WTC11 (cell line): ENCODE results near the gene NELL1. TPM values are rescaled to one million over a fixed set of nuclear protein-coding genes. Genes with fewer than 3 reads are reported as not detected.

Experiments
- ATAC-seq: fragments of 200-7000 bp; cut with Tn5 transposase; 2 replicates; pipeline ENCODE4 v1.10.0; 2021; ENCODE audit warnings: mild to moderate bottlenecking, moderate library complexity
- CTCF ChIA-PET: fragments of 300-600 bp; sonication (Branson Sonifier 250); formaldehyde crosslinking; loops from one replicate; lab custom pipeline; 2021; ENCODE audit warnings: antibody characterized with exemption; lab: Charles Lee
- POLR2A ChIA-PET: fragments of 350-600 bp; sonication (Branson Sonifier 250); formaldehyde crosslinking; loops from one replicate; lab custom pipeline; 2021; ENCODE audit warnings: antibody characterized with exemption; lab: Charles Lee
- DNase-seq: peaks from one replicate; pipeline ENCODE4 v3.0.0; 2021; ENCODE audit warnings: low spot score
- H3K27ac Mint-ChIP-seq: 2 replicates; pipeline ENCODE4 v1.8.0; 2021; ENCODE audit warnings: mixed read lengths
- H3K27me3 Mint-ChIP-seq: 2 replicates; pipeline ENCODE4 v1.8.0; 2021; ENCODE audit warnings: low read depth, mild to moderate bottlenecking, moderate library complexity, mixed read lengths
- H3K36me3 Mint-ChIP-seq: 2 replicates; pipeline ENCODE4 v1.8.0; 2021; ENCODE audit warnings: mixed read lengths
- H3K4me1 Mint-ChIP-seq: 2 replicates; pipeline ENCODE4 v1.8.0; 2022; ENCODE audit warnings: mixed read lengths
- H3K4me3 Mint-ChIP-seq: 2 replicates; pipeline ENCODE4 v1.8.0; 2021; ENCODE audit warnings: mild to moderate bottlenecking, moderate library complexity, mixed read lengths
- H3K9me3 Mint-ChIP-seq: 2 replicates; pipeline ENCODE4 v1.8.0; 2021; ENCODE audit warnings: mixed read lengths
- CREB1 ChIP-seq: sonication (generic); formaldehyde crosslinking; IDR thresholded peaks from 2 replicates; pipeline ENCODE4 v1.8.0; 2023; ENCODE audit warnings: mild to moderate bottlenecking, missing genetic modification reagents
- ERG ChIP-seq: fragments of 250-450 bp; sonication (Bioruptor Pico); IDR thresholded peaks from 2 replicates; pipeline ENCODE4 v1.8.0; 2021; ENCODE audit warnings: mild to moderate bottlenecking
- ESRRA ChIP-seq: sonication (generic); formaldehyde crosslinking; IDR thresholded peaks from 2 replicates; pipeline ENCODE4 v1.8.1; 2022; ENCODE audit warnings: mild to moderate bottlenecking, missing genetic modification reagents, borderline replicate concordance
- FOXK1 ChIP-seq: sonication (generic); formaldehyde crosslinking; IDR thresholded peaks from 2 replicates; pipeline ENCODE4 v1.8.0; 2022; ENCODE audit warnings: mild to moderate bottlenecking, moderate library complexity, missing genetic modification reagents
- HMGA2 ChIP-seq: fragments of 250-450 bp; sonication (Bioruptor Pico); IDR thresholded peaks from 2 replicates; pipeline ENCODE4 v1.4.0; 2021; ENCODE audit warnings: mild to moderate bottlenecking, moderate library complexity
- MXD4 ChIP-seq: fragments of 250-450 bp; sonication (Bioruptor Pico); IDR thresholded peaks from 2 replicates; pipeline ENCODE4 v1.8.0; 2021; ENCODE audit warnings: mild to moderate bottlenecking, moderate library complexity, borderline replicate concordance
- PREB ChIP-seq: sonication (generic); formaldehyde crosslinking; IDR thresholded peaks from 2 replicates; pipeline ENCODE4 v1.8.1; 2022; ENCODE audit warnings: mild to moderate bottlenecking, missing genetic modification reagents, moderate library complexity, borderline replicate concordance
- RELA ChIP-seq: sonication (generic); formaldehyde crosslinking; IDR thresholded peaks from 2 replicates; pipeline ENCODE4 v1.8.1; 2022; ENCODE audit warnings: missing genetic modification reagents, mild to moderate bottlenecking, borderline replicate concordance
- RORB ChIP-seq: fragments of 250-450 bp; sonication (Bioruptor Pico); IDR thresholded peaks from 2 replicates; pipeline ENCODE4 v1.9.0; 2021; ENCODE audit warnings: mild to moderate bottlenecking
- TCF7 ChIP-seq: sonication (generic); formaldehyde crosslinking; IDR thresholded peaks from 2 replicates; pipeline ENCODE4 v1.8.0; 2022; ENCODE audit warnings: mild to moderate bottlenecking, low read depth, missing genetic modification reagents, moderate library complexity
- TEAD4 ChIP-seq: sonication (generic); formaldehyde crosslinking; IDR thresholded peaks from 2 replicates; pipeline ENCODE4 v1.8.0; 2022; ENCODE audit warnings: mild to moderate bottlenecking, missing genetic modification reagents
- ZNF263 ChIP-seq: sonication (generic); formaldehyde crosslinking; IDR thresholded peaks from 2 replicates; pipeline ENCODE4 v1.8.1; 2022; ENCODE audit warnings: low read depth, mild to moderate bottlenecking, moderate library complexity, missing genetic modification reagents
- ZNF396 ChIP-seq: fragments of 250-450 bp; sonication (Bioruptor Pico); IDR thresholded peaks from 2 replicates; pipeline ENCODE4 v1.8.0; 2021; ENCODE audit warnings: mild to moderate bottlenecking, moderate library complexity, borderline replicate concordance
- ZNF416 ChIP-seq: fragments of 250-450 bp; sonication (Bioruptor Pico); IDR thresholded peaks from 2 replicates; pipeline ENCODE4 v1.9.0; 2021; ENCODE audit warnings: mild to moderate bottlenecking, inconsistent platforms
- ZNF423 ChIP-seq: fragments of 250-450 bp; sonication (Bioruptor Pico); IDR thresholded peaks from 2 replicates; pipeline ENCODE4 v2.1.2; 2022; ENCODE audit warnings: mild to moderate bottlenecking, moderate library complexity
- total RNA-seq: library from RNA; stranded (reverse); gene quantifications from 3 replicates; pipeline ENCODE4 v1.2.3, GENCODE V29; 2021
- TF ChIP-seq, protein P1 (sequence below): fragments of 250-450 bp; sonication (Bioruptor Pico); IDR thresholded peaks from 2 replicates; pipeline ENCODE4 v1.9.0; 2021; ENCODE audit warnings: mild to moderate bottlenecking
- TF ChIP-seq, protein P2 (sequence below): sonication (generic); formaldehyde crosslinking; conservative IDR thresholded peaks from 2 replicates; pipeline ENCODE4 v1.8.1; 2023; ENCODE audit warnings: mild to moderate bottlenecking, low read depth, missing genetic modification reagents, moderate library complexity
- TF ChIP-seq, protein P3 (sequence below): sonication (generic); formaldehyde crosslinking; IDR thresholded peaks from 2 replicates; pipeline ENCODE4 v1.8.1; 2023; ENCODE audit warnings: mild to moderate bottlenecking, missing genetic modification reagents
- TF ChIP-seq, protein P4 (sequence below): sonication (generic); formaldehyde crosslinking; IDR thresholded peaks from 2 replicates; pipeline ENCODE4 v1.8.1; 2022; ENCODE audit warnings: mild to moderate bottlenecking, moderate library complexity, missing genetic modification reagents
- TF ChIP-seq, protein P5 (sequence below): fragments of 250-450 bp; sonication (Bioruptor Pico); conservative IDR thresholded peaks from 2 replicates; pipeline ENCODE4 v1.9.0; 2021; ENCODE audit warnings: mild to moderate bottlenecking
- TF ChIP-seq, protein P6 (sequence below): sonication (generic); formaldehyde crosslinking; conservative IDR thresholded peaks from 2 replicates; pipeline ENCODE4 v1.8.1; 2022; ENCODE audit warnings: mild to moderate bottlenecking, missing genetic modification reagents

NELL1 gene
- total RNA-seq, 1 experiment from 2014 or later, result 1.8 TPM

DNA sequence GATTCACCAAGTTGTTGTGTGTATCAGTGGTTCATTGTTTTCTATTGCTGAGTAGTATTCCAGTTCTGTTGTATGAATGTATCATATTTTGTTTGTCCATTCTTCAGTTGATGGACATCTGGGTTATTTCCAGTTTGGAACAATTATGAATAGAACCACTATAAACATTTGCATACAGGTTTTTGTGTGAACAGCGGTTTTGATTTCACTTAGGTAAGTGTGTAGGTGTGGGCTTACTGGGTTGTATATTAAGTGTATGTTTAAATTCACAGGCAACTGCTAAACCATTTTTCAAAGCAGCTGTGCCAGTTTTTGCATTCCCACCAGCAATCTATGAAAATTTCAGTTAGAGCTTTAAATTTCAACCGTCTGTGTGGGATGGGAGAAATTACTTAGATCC, 217.8 kb downstream of the NELL1 start:
- no peak for DNase-seq
- Mint-ChIP-seq H3K9me3 (0 out of 2 replicates have a peak, but pooled peaks cover 2% of the 10 kb centered on the region), H3K4me1 (peaks cover 24% of the 10 kb centered on the region), H3K27ac (no peak overlapping the region), H3K27me3 (no peaks in the 10 kb centered on the region; the same call in 1 of the 2 replicates), H3K4me3 (no peak overlapping the region), H3K36me3 (no peaks in the 10 kb centered on the region; the same call in 1 of the 2 replicates)
- POLR2A ChIA-PET, result no interaction called here
- ATAC-seq, result no peak
- TF ChIP-seq ERG (CRISPR knock-in tag) (no peak), TCF7 (CRISPR knock-in tag) (no peak), RORB (CRISPR knock-in tag) (no peak)
- TF ChIP-seq, protein P1, sequence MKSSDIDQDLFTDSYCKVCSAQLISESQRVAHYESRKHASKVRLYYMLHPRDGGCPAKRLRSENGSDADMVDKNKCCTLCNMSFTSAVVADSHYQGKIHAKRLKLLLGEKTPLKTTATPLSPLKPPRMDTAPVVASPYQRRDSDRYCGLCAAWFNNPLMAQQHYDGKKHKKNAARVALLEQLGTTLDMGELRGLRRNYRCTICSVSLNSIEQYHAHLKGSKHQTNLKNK (CRISPR knock-in tag), result no peak
- CTCF ChIA-PET, result no interaction called here

DNA sequence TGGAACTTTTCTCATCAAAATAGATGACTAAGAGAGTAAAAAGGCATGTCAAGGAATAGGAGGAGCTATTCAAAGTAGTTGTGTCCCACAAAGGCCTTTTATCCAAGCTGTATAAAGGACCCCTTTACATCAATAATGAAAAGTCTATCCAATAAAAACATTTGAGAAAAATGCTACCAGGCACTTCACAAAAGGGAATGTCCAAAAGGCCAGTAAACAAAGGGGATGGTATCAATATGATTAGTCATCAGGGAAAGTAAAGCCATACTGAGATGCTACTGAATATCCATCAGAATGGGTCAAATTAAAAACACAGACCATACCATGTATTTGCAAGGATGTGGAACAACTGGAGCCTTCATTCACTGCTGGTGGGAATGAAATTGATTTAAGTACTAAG, 224.9 kb downstream of the NELL1 start:
- ATAC-seq (no peak), DNase-seq (no peak)
- no peaks in the 10 kb centered on the region for H3K27me3 Mint-ChIP-seq
- H3K36me3 Mint-ChIP-seq, result peaks cover 2% of the 10 kb centered on the region
- ChIA-PET POLR2A (no interaction called here), CTCF (interaction anchor here (0.6 kb wide), 1 partner anchor 126 kb away, joined by 3 read pairs; no protein-coding TSS in a partner anchor)
- peaks cover 19% of the 10 kb centered on the region for H3K9me3 Mint-ChIP-seq
- no peaks in the 10 kb centered on the region for H3K4me1 Mint-ChIP-seq
- no peak overlapping the region for H3K27ac Mint-ChIP-seq
- no peak overlapping the region for H3K4me3 Mint-ChIP-seq
- TF ChIP-seq HMGA2 (CRISPR knock-in tag) (no peak), MXD4 (no peak), FOXK1 (CRISPR knock-in tag) (no peak), CREB1 (CRISPR knock-in tag) (no peak), TEAD4 (CRISPR knock-in tag) (no peak), ZNF416 (CRISPR knock-in tag) (no peak), ZNF423 (CRISPR knock-in tag) (no peak), ZNF396 (CRISPR knock-in tag) (no peak), ESRRA (CRISPR knock-in tag) (no peak), ZNF263 (no peak), PREB (CRISPR knock-in tag) (no peak), RELA (CRISPR knock-in tag) (no peak)
- TF ChIP-seq, protein P1 (CRISPR knock-in tag), result no peak
- TF ChIP-seq, protein P2, sequence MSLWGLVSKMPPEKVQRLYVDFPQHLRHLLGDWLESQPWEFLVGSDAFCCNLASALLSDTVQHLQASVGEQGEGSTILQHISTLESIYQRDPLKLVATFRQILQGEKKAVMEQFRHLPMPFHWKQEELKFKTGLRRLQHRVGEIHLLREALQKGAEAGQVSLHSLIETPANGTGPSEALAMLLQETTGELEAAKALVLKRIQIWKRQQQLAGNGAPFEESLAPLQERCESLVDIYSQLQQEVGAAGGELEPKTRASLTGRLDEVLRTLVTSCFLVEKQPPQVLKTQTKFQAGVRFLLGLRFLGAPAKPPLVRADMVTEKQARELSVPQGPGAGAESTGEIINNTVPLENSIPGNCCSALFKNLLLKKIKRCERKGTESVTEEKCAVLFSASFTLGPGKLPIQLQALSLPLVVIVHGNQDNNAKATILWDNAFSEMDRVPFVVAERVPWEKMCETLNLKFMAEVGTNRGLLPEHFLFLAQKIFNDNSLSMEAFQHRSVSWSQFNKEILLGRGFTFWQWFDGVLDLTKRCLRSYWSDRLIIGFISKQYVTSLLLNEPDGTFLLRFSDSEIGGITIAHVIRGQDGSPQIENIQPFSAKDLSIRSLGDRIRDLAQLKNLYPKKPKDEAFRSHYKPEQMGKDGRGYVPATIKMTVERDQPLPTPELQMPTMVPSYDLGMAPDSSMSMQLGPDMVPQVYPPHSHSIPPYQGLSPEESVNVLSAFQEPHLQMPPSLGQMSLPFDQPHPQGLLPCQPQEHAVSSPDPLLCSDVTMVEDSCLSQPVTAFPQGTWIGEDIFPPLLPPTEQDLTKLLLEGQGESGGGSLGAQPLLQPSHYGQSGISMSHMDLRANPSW (CRISPR knock-in tag), result no peak
- TF ChIP-seq, protein P3, sequence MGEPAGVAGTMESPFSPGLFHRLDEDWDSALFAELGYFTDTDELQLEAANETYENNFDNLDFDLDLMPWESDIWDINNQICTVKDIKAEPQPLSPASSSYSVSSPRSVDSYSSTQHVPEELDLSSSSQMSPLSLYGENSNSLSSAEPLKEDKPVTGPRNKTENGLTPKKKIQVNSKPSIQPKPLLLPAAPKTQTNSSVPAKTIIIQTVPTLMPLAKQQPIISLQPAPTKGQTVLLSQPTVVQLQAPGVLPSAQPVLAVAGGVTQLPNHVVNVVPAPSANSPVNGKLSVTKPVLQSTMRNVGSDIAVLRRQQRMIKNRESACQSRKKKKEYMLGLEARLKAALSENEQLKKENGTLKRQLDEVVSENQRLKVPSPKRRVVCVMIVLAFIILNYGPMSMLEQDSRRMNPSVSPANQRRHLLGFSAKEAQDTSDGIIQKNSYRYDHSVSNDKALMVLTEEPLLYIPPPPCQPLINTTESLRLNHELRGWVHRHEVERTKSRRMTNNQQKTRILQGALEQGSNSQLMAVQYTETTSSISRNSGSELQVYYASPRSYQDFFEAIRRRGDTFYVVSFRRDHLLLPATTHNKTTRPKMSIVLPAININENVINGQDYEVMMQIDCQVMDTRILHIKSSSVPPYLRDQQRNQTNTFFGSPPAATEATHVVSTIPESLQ (CRISPR knock-in tag), result no peak
- TF ChIP-seq, protein P4, sequence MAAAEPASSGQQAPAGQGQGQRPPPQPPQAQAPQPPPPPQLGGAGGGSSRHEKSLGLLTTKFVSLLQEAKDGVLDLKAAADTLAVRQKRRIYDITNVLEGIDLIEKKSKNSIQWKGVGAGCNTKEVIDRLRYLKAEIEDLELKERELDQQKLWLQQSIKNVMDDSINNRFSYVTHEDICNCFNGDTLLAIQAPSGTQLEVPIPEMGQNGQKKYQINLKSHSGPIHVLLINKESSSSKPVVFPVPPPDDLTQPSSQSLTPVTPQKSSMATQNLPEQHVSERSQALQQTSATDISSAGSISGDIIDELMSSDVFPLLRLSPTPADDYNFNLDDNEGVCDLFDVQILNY (CRISPR knock-in tag), result no peak
- TF ChIP-seq, protein P5, sequence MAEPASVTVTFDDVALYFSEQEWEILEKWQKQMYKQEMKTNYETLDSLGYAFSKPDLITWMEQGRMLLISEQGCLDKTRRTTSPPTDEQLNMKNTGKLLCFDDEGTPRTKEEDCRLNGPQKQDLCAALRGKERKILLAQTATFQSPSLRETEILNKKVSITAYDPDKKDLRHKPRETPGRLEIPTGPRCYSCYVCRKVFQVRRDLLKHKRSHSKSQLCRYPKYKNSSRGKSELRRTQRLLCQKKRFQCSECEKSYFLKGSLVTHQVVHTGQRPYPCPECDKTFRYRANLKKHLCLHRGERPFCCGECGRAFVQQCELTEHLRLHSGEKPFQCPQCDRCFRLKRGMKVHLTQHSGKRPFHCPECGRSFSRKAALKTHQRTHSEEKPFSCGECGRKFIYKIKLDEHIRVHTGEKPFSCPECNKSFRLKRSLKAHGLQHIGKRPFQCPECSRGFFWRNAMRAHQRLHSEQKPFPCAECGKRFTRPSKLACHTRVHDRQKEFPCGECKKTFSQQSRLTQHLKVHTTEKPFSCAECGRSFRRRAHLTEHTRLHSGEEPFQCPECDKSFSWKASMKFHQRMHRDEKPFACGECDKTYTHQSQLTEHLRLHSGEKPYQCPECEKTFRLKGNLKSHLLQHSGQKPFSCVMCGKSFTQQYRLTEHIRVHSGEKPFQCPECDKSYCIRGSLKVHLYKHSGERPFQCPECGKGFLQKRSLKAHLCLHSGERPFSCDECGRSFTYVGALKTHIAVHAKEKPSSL (CRISPR knock-in tag), result no peak
- TF ChIP-seq, protein P6, sequence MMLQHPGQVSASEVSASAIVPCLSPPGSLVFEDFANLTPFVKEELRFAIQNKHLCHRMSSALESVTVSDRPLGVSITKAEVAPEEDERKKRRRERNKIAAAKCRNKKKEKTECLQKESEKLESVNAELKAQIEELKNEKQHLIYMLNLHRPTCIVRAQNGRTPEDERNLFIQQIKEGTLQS (CRISPR knock-in tag), result no peak
